CD4-positive, alpha-beta T cell (primary cell): ENCODE measurements around the gene SND1. TPM values are rescaled to one million over a fixed set of nuclear protein-coding genes. Genes with fewer than 3 reads are reported as not detected.
A peak's percentile ranks its signal among the peaks of the same experiment; 100 is the strongest.

Source experiments
- ATAC-seq: fragments of 200-7000 bp; cut with Tn5 transposase; one replicate; pipeline ENCODE4 v1.10.0; 2022; ENCODE audit warnings: mild to moderate bottlenecking; ENCODE audit not compliant: poor library complexity
- CTCF ChIA-PET: fragments of 350-600 bp; sonication (Branson Sonifier 250); formaldehyde crosslinking; loops from one replicate; lab custom pipeline; 2021; ENCODE audit warnings: antibody characterized with exemption, inconsistent platforms; lab: Charles Lee
- POLR2A ChIA-PET: fragments of 350-600 bp; sonication (Branson Sonifier 250); formaldehyde crosslinking; loops from one replicate; lab custom pipeline; 2021; ENCODE audit warnings: antibody characterized with exemption, inconsistent platforms; lab: Charles Lee
- DNase-seq, 14 experiments: peaks; one replicate each; pipeline ENCODE4 v3.0.0-alpha.2; 2013 to 2020; ENCODE audit warnings: mixed read lengths in 2 of 14
- H3K27ac ChIP-seq, 2 donors: one replicate each; pipeline versions ENCODE4 v1.5.1 to v1.7.0; 2013; ENCODE audit warnings: low read length in 2 of 2, low read depth in 1 of 2, mild to moderate bottlenecking in 1 of 2
- H3K27me3 ChIP-seq, 2 experiments: 1 replicate in 1 of 2; 2 replicates in 1 of 2; pipeline versions ENCODE4 v1.6.1 to v1.7.0; 2013; ENCODE audit warnings: low read length in 2 of 2, control low read depth in 1 of 2, mild to moderate bottlenecking in 1 of 2, moderate library complexity in 1 of 2; ENCODE audit not compliant: insufficient read depth in 2 of 2, control insufficient read depth in 1 of 2
- H3K36me3 ChIP-seq: one replicate; pipeline ENCODE4 v1.6.1; 2013; ENCODE audit warnings: low read length, control low read depth; ENCODE audit not compliant: insufficient read depth
- H3K4me1 ChIP-seq: one replicate; pipeline ENCODE4 v1.6.1; 2013; ENCODE audit warnings: low read length, control low read depth; ENCODE audit not compliant: insufficient read depth
- H3K4me3 ChIP-seq: one replicate; pipeline ENCODE4 v1.5.1; 2013; ENCODE audit warnings: mild to moderate bottlenecking, low read length, moderate library complexity
- H3K9me3 ChIP-seq, 2 experiments: 1 replicate in 1 of 2; 2 replicates in 1 of 2; pipeline versions ENCODE4 v1.6.1 to v1.7.0; 2013; ENCODE audit warnings: low read length in 2 of 2, mild to moderate bottlenecking in 2 of 2, control low read depth in 1 of 2, moderate library complexity in 1 of 2; ENCODE audit not compliant: control insufficient read depth in 1 of 2, insufficient read depth in 1 of 2
- H3K27ac Mint-ChIP-seq: one replicate; pipeline ENCODE4 v1.8.0; 2020; ENCODE audit warnings: mixed read lengths
- H3K27me3 Mint-ChIP-seq: one replicate; pipeline ENCODE4 v1.8.0; 2021; ENCODE audit warnings: mixed read lengths
- H3K36me3 Mint-ChIP-seq: one replicate; pipeline ENCODE4 v1.8.0; 2021; ENCODE audit warnings: low read depth, mixed read lengths
- H3K4me1 Mint-ChIP-seq: one replicate; pipeline ENCODE4 v1.8.0; 2021; ENCODE audit warnings: low read depth, mixed read lengths
- H3K4me3 Mint-ChIP-seq: one replicate; pipeline ENCODE4 v1.8.0; 2020; ENCODE audit warnings: mild to moderate bottlenecking, mixed read lengths
- H3K9me3 Mint-ChIP-seq: one replicate; pipeline ENCODE4 v1.8.0; 2020; ENCODE audit warnings: mixed read lengths
- intact Hi-C, 2 experiments: fragments of 100-400 bp; cut with DNase I in 1 of 2; cut with micrococcal nuclease in 1 of 2; formaldehyde crosslinking; loops; one replicate each; pipeline versions ENCODE4 v1.15.1 to v1.9.0; 2023 to 2025; cut with DNase I, micrococcal nuclease
- polyA plus RNA-seq, 2 donors: library from polyadenylated mRNA; unstranded; fragments of 120-200 nt; gene quantifications; one replicate each; pipeline ENCODE4 v1.2.1, GENCODE V29; 2013
- total RNA-seq, 174 experiments: library from RNA in 2 of 174; stranded (reverse) in 2 of 174; gene quantifications; one replicate each; pipeline ENCODE4 v1.2.3 and lab custom pipeline; 2021 to 2026
- TF ChIP-seq, protein P1 (sequence below): fragments of 200-600 bp; IDR thresholded peaks from one replicate; pipeline ENCODE4 v1.8.0; 2022; ENCODE audit warnings: antibody characterized with exemption, mild to moderate bottlenecking

Gene SND1
- 100 to 1,000 TPM; 104 to 113 TPM for total RNA-seq
- polyA plus RNA-seq (2013, experiment 1 of 2), result 77.9 TPM
- 89.8 TPM for polyA plus RNA-seq (2013, experiment 2 of 2)
- 76.4 to 509 (median 156) reads per million in 172 experiments for total RNA-seq (lab: John Stamatoyannopoulos, UW)

DNA sequence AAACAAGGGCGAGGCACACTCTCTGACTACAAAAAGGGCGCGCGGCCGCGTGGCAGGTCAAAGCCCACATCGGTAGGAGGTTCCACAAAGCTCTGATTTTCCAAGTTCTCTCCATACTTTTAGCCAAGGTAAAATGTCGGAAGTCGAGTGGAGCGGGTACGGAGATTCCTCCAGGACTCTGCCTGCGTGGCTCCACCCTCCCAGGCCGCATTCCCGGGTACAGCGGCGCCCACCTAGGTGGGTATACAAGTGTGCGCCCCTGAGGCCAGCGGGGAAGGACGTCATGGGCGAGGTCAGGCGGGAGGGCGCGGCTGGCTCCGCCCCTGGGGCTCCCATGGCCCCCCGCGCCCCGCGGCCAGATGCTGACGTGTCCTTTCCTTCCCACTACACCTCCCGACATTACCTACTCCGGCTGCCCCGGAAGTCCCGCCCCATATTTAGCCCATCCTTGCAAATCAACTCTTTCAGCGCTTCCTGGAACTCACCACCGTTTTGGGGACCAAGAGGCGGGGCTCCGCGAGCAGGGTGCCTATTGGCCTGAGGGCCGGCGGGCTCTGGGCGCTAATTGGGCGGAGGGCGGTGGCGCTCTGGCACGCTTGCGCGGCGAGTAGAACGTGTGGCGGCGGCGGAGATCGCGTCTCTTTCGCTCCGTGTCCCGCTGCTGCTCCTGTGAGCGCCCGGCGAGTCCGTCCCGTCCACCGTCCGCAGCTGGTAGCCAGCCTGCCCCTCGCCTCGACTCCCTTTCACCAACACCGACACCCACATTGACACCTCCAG is at the start of gene SND1:
Gene SND1 (plus strand): TSS at position 639 of the 777 bp plus-strand sequence. CDS start 180 bp downstream, outside the sequence.
- Histone ChIP-seq H3K36me3 (peaks cover 4% of the 10 kb centered on the region), H3K4me1 (peaks cover 43% of the 10 kb centered on the region), H3K27me3 (no peaks in the 10 kb centered on the region), H3K27ac (peak within 1 kb of the TSS; percentile 89 to 94), H3K4me3 (peak within 1 kb of the TSS; percentile 99), H3K9me3 (no peaks in the 10 kb centered on the region)
- Mint-ChIP-seq H3K9me3 (no peaks in the 10 kb centered on the region), H3K27me3 (no peaks in the 10 kb centered on the region), H3K4me3 (peak within 1 kb of the TSS; percentile 93), H3K36me3 (peaks cover 29% of the 10 kb centered on the region), H3K27ac (no peak within 1 kb of the TSS), H3K4me1 (peaks cover 55% of the 10 kb centered on the region)
- TF ChIP-seq, protein P1, sequence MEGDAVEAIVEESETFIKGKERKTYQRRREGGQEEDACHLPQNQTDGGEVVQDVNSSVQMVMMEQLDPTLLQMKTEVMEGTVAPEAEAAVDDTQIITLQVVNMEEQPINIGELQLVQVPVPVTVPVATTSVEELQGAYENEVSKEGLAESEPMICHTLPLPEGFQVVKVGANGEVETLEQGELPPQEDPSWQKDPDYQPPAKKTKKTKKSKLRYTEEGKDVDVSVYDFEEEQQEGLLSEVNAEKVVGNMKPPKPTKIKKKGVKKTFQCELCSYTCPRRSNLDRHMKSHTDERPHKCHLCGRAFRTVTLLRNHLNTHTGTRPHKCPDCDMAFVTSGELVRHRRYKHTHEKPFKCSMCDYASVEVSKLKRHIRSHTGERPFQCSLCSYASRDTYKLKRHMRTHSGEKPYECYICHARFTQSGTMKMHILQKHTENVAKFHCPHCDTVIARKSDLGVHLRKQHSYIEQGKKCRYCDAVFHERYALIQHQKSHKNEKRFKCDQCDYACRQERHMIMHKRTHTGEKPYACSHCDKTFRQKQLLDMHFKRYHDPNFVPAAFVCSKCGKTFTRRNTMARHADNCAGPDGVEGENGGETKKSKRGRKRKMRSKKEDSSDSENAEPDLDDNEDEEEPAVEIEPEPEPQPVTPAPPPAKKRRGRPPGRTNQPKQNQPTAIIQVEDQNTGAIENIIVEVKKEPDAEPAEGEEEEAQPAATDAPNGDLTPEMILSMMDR, result no peak
- ChIA-PET CTCF (no interaction called here), POLR2A (interaction anchor here (1.0 to 2.9 kb wide), 3 partner anchors 63 to 260 kb away, joined by 6 to 21 read pairs (median 16); partner anchors contain the start of genes ARF5, GCC1 and ZNF800)
- ATAC-seq (peak; percentile 93), DNase-seq (peak; percentile 95 to 100 (median 98))
- intact Hi-C loops, result loop anchor here (1.0 to 10.0 kb wide), 9 partner anchors 63 to 1403 kb away; partner anchors contain the start of genes ZNF800 (in 2 of the 2), ARF5 (in 1 of the 2), ATP6V1F (in 1 of the 2) and CALU (in 1 of the 2)

DNA sequence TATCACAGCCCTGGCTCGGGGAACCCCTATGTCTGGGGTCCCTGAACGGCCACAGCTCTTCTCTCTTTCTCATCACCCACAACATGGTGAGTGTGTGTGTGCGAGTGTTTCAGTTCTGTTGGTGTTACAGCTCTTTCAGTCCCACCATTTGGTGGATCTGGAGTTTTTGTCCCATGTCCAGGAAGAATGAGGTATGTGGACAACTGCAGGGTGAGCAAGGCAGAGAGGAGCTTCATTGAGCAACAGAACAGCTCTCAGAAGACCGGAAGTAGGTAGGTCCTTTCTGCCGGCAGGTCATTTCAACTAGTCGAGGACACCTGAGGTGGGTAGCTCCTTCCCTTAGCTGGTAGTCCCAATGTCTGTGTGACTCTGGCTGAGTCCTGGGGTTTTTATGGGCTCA is 43.5 kb upstream of the SND1 start:
- no peak overlapping the region for H3K4me3 Mint-ChIP-seq
- no peaks in the 10 kb centered on the region for H3K9me3 Mint-ChIP-seq
- peaks cover 0 to 6% of the 10 kb centered on the region in 2 experiments for H3K27me3 ChIP-seq
- intact Hi-C loops, result no loop called here
- H3K27ac Mint-ChIP-seq, result no peak overlapping the region
- H3K36me3 Mint-ChIP-seq, result no peaks in the 10 kb centered on the region
- POLR2A ChIA-PET, result no interaction called here
- H3K9me3 ChIP-seq, result peaks cover 0 to 20% of the 10 kb centered on the region in 2 experiments
- no peak overlapping the region for H3K4me3 ChIP-seq
- H3K4me1 ChIP-seq, result no peaks in the 10 kb centered on the region
- no peaks in the 10 kb centered on the region for H3K36me3 ChIP-seq
- peaks cover 23% of the 10 kb centered on the region for H3K27me3 Mint-ChIP-seq
- DNase-seq, result no peak
- TF ChIP-seq, protein P1, result no peak
- no peak for ATAC-seq
- no peaks in the 10 kb centered on the region for H3K4me1 Mint-ChIP-seq
- CTCF ChIA-PET, result no interaction called here
- no peak overlapping the region for H3K27ac ChIP-seq

DNA sequence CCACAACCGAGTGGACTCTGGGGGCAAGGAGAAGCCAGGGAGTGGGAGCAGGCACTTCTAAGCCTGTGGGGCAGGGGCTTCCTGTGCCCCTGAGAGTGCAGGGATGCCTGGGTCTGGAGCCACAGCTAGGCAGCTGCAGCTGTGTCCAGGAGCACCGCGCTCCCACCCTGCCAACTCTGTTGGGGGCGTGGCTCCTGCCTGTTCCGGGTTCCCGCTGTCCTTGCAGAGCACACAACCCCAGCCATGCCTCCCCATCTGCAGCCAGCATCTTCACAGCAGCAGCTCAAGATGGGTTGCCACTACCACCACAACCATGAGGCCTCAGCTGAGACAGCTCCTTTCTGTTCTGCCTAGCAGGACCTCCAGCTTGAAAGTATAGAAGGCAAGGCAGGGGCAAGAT is 42.7 kb upstream of the SND1 start:
- no peaks in the 10 kb centered on the region for H3K4me1 Mint-ChIP-seq
- Histone ChIP-seq H3K9me3 (peaks cover 0 to 20% of the 10 kb centered on the region in 2 experiments), H3K4me3 (no peak overlapping the region), H3K27ac (no peak overlapping the region), H3K27me3 (peaks cover 0 to 6% of the 10 kb centered on the region in 2 experiments), H3K4me1 (no peaks in the 10 kb centered on the region), H3K36me3 (no peaks in the 10 kb centered on the region)
- H3K4me3 Mint-ChIP-seq, result no peak overlapping the region
- no peak overlapping the region for H3K27ac Mint-ChIP-seq
- H3K9me3 Mint-ChIP-seq, result no peaks in the 10 kb centered on the region
- DNase-seq (no peak), ATAC-seq (no peak)
- peaks cover 32% of the 10 kb centered on the region for H3K27me3 Mint-ChIP-seq
- TF ChIP-seq, protein P1, result no peak
- no peaks in the 10 kb centered on the region for H3K36me3 Mint-ChIP-seq
- intact Hi-C loops, result no loop called here
- ChIA-PET POLR2A (no interaction called here), CTCF (no interaction called here)
